DLD1 (cell line): ENCODE measurements around the gene HLA-DQA1.

ENCODE experiments used
- in situ Hi-C: cut with HindIII; loops from 2 replicates; pipeline ENCODE4 v1.10.0; 2017; ENCODE audit warnings: low sequenced_read_pairs

HLA-DQA1 gene

GRCh38 chr6:32692019-32692418, 54.8 kb downstream of the HLA-DQA1 start:
- in situ Hi-C loops: no loop called here
